ACHN (cell line): ENCODE results near the gene RPS19BP1.

Experiments
- DNase-seq: peaks from one replicate; pipeline ENCODE4 v3.0.0-alpha.2; 2015
- in situ Hi-C: cut with HindIII; loops from 2 replicates; pipeline ENCODE4 v1.10.0; 2017; ENCODE audit warnings: low sequenced_read_pairs, low pct_ligation_motif_present, low pct_unique_long_range_greater_than_20kb

Gene RPS19BP1

DNA sequence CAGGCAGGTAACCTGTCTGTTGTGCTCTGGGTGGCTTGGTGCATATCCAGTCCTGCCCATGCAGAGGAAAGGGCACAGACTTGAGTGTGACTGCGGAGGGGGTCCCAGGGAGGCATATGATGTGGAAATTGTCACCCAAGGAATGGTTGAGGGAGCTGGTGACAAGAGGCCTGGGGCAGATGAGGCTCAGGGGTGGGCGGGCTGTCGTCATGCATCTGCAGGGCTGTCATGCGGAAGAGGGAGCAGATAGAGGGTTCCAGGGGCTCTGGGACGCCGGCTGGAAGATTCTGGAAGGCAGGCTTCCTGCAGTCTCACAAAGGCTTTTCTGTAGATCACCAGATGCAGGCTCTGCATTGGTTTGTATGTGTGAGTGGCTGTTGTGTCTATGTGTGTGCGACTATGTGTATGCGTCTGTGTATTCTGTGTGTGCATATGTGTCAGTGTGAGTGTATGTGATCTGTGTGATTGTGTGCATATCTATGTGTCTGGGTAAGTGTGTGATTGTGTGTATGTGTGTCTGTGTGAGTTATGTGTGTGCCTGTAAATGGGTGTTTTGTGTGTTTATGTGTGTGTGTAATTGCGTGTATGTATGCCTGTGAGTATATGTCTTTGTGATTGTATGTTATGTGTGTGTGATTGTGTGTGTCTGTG is 30.4 kb upstream of the RPS19BP1 start:
- DNase-seq, result no peak
- in situ Hi-C loops, result no loop called here

DNA sequence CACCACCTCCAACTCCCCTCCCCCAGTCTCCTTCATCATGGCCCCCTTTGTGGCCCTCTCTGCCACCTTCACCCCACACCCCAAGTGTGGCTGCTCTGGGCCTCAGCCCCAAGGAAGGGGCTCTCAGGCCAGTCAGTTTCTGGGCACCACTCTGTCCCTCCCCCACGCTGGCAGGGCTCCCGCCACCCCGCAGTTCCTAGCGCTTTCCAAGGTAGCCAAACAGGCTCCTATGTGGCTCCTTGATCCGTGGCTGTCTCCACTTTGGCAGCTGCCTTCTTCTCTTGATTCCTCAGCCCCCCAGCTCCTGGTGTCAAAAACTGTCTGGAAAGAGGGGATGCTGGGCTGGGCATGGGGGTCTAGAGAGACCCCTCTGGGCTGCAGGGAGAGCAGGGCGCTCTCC is 27.6 kb upstream of the RPS19BP1 start:
- in situ Hi-C loops, result no loop called here
- no peak for DNase-seq

GRCh38 chr22:39559456-39560105 is 27.0 kb upstream of the RPS19BP1 start:
- in situ Hi-C loops, result no loop called here
- peak; percentile 22 for DNase-seq

DNA sequence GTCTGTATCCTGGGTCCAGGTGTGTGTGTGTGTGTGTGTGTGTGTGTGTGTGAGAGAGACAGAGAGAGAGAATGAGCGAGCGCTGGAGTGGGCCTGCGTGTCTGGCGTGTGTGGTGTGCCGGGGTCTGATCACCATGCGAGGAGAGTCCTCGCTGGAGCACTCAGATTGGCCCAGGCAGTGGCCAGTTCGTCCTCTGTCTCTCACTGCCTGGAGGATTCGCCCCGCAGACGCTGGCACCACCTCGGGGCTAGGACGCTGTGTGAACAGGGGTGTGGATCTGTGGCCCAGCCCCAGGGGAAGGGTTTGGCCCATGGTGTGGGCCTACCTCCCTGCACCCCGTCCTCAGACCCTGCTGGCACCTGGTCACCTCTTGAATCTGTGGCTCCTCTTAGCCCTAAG is 26.4 kb upstream of the RPS19BP1 start:
- DNase-seq, result no peak
- in situ Hi-C loops, result no loop called here

DNA sequence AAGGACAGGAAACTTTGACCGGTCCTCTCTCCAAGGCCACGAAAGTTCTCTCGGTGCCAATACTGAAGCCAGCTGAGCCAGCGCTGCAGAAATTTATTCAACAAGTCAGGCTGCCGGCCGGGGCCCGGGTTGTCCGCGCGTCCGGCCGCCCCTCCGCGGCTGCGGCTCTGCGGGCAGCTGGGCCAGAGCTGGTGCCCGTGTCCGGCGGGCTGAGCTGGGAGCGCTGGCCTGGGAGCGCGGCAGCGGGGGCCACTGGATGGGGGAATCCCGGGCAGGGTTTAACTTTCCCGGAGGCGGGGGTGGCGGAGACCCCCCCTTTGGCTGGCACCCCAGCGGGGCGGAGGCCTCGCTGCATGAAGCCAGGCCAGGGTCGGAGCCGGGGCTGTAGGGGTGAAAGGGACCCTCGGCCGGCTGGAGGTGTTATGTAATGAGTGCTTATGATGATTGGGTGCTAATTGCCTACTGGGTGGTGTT is 25.7 kb upstream of the RPS19BP1 start:
- in situ Hi-C loops, result no loop called here
- no peak for DNase-seq

DNA sequence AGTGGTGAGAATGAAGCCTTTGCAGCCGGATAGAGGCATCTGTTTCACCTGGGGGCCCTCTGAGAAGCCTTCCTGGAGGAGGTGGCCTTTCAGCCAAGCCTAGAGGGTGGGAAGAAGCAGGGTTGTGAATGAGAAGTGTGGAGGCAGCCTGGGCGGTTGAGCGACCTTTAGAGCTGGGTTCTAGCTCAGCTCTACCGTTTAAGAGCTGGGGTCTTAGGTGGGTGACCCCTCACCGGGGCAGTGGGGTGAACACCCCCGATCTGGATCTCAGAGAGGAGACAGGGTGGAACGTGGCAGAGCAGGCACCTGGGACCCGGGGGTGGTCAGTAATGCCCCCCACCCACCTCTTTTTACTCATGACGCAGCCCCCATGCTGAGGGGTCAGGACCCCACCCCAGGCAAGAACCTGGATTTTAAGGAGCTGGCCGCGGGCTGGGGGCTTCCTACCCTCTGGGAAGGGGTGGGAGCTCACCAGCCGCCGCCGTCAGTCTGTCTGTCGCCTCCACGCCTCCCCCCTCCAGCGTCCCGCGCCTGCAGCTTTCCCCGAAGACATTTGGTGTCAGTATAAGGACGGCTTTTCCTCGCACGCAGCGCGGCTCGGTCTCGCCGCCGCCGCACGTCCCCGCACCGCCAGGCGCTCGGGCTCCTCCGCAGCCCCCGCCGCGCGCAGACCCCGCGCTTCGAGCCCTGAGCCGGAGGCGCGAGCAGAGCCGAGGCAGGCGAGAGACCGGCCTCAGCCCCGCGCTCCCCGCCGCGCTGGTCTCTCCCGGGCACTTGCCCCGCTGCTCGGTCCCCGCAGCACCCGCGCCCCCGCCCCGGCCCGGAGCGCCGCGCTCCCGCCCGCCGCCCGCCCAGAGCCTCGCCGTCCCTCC is 24.7 kb upstream of the RPS19BP1 start:
- peak; percentile 6 for DNase-seq
- in situ Hi-C loops, result no loop called here

DNA sequence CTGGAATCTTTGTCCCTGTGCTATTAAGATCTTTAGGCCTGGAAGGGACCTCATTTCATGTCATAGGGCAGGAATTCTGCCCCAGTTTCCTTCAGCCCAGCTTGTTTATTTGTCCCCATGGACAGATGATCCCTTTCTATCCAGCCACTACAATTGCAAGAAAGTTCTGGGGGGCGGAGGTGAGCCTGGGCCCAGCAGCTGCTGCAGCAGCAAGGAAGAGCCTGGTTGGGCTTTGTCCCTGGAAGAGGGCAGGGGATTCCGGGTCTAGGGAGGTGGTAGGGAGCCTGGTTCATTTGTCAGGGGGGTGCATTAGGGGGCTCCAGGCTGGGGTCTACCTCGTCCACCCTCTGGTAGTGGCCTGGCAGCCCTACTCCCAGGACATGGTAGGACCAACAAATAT is 21.6 kb upstream of the RPS19BP1 start:
- in situ Hi-C loops, result loop anchor here (5.0 kb wide), 1 partner anchor 38 kb away; no protein-coding TSS in a partner anchor
- no peak for DNase-seq

DNA sequence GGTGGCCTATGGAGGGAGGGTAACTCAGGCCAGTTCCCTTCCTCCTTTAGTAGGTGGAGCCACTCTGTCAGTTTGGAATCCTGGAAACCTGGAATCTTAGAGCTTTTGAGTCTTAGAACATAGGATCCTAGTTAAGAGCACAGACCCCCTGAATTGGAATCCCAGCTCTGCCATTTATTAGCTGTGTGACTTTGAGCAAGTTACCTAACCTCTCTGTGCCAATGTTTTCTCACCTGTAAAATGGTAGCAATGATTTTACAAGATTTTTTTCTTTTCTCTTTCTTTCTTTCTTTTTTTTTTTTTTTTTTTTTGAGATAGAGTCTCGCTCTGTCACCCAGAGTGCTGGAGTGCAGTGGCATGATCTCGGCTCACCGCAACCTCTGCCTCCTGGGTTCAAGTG is 20.9 kb upstream of the RPS19BP1 start:
- in situ Hi-C loops, result loop anchor here (5.0 kb wide), 1 partner anchor 39 kb away; no protein-coding TSS in a partner anchor
- DNase-seq, result no peak

GRCh38 chr22:39547587-39547947 is 15.0 kb upstream of the RPS19BP1 start:
- DNase-seq, result no peak
- in situ Hi-C loops, result no loop called here

- in situ Hi-C loops, result no loop called here
- DNase-seq, result peak; percentile 28
Measured at GRCh38 chr22:39546889-39547586, 14.5 kb upstream of the RPS19BP1 start.

DNA sequence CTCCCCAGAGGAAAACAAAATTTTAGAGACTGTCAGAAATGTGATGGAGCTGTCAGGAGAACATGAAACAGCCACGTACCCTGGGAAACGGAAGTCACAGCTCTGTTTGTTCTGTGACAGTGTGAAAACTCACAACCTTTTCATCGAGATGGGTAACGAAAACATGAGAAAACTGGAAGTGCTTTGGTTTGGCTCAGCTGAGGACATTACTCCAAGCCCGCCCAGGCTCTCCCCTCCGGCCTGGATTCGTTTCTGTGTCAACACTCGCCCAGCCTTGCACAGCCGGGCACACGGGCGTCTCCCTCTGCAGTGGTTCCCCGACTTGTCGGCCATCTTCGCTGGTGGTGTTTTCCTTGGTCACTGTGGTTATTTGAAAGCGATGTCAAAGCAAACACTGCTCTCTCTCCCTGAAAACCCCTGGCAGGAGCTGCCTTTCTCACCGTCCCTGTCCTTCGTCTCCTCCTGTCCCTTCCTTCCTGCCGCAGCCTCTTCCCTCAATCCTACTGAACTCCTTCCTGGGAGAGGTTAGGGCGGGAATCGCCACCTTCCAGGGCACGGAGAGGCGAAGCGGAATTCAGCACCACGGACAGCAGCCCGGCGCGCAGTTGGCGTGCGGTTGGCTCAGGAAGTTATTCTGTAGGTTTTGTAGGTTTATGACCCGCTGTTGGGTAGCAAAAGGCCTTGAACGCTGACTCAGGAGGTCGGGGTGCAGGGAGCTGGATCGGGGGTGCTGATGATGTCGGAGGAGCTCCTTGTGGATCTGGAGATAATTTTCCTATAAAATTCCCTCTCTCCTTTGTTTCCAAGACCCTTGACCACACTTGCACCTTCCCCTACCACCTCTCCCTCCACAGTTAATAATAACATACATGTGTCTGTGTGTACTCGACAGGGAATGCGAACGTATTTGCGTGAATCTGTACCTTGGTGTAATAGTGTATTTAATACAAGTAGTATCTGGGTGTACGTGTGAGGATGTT is 13.1 kb upstream of the RPS19BP1 start:
- in situ Hi-C loops, result no loop called here
- peak; percentile 58 for DNase-seq

DNA sequence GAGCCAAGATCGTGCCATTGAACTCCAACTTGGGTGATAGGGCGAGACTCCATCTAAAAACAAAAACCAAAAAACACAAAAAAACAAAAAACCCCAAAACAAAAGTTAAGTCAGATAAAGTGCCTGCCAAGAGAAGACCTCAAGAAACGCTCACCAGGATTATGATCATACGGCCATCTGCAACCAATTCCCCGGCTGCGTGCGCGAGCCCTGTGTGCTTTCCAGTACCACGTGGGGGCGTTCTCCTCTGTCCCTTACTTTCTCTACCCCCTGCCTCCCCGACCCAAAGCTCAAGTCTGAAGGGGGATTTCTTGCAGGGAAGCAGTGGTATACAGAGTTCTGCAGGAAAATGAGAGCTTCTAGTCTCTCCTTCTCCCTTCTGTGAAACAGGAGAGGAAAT is 10.5 kb upstream of the RPS19BP1 start:
- peak; percentile 44 for DNase-seq
- in situ Hi-C loops, result no loop called here

- in situ Hi-C loops, result no loop called here
- no peak for DNase-seq
Measured at GRCh38 chr22:39537975-39538374, 5.4 kb upstream of the RPS19BP1 start.

- in situ Hi-C loops, result no loop called here
- DNase-seq, result no peak
Measured at GRCh38 chr22:39536711-39537110, 4.2 kb upstream of the RPS19BP1 start.

DNA sequence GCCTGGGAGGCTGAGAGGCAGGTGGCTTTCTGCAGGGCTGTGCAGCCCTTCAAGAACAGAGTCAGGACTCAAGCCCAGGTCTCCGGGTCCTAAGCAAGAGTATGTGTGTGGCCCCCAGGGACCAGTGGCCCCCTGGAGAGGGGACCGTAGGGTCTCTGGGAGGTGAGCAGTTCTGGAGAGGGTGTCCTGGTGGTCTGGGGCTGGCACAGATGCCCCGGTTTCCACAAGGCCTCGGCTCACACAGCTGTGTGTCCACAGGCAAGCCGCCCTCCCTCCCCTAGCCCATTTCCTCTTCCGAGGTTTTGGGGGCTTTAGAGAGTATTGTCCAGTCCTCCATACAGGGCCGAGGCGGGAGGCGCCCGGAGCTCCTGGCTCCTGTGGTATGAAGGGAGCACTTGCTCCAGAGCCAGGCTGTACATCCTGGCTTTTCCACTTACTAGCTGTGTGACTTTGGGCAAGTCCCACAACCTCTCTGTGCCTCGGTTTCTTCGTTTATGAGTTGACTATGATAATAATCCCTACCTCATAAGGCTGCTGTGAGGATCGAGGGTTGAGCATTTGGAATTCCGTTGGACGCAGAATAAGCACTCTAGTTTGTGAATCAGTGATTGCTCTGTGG is 3.4 kb upstream of the RPS19BP1 start:
- in situ Hi-C loops, result no loop called here

DNA sequence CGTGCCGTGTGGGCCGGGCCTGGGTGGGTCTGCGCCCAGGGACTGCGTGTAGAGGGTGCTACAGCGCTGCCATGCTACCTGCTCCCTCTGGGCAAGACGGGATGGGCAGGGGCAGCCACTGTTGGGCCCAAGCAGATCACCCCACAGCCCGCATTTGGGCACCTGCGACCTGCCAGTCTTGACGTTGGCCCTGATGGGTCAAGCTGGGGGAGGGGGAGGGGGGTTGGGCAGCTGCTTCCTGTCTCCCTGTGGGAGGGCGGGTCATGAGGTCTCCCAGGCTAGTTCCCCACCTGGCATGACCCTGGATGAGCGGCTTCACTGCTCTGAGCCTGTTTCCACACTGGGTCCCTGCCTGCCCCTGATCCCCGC is 2.8 kb upstream of the RPS19BP1 start:
- no peak for DNase-seq
- in situ Hi-C loops, result no loop called here

More for the DNA sequence above, 3.4 kb upstream of the RPS19BP1 start:
- no peak for DNase-seq

GRCh38 chr22:39534591-39535356 is 2.2 kb upstream of the RPS19BP1 start:
- in situ Hi-C loops, result no loop called here

More at GRCh38 chr22:39534591-39535356, 2.2 kb upstream of the RPS19BP1 start:
- DNase-seq, result peak; percentile 66
